22Rv1 (cell line): ENCODE results near the gene OPRD1.

Experiments used
- ZFX ChIP-seq: fragments of 450-650 bp; IDR thresholded peaks from 2 replicates; pipeline ENCODE4 v1.6.1; 2017; ENCODE audit warnings: antibody characterized with exemption, borderline replicate concordance
- TF ChIP-seq, protein P1 (sequence below): fragments of 450-650 bp; IDR thresholded peaks from 2 replicates; pipeline ENCODE4 v1.5.1; 2017; ENCODE audit warnings: mild to moderate bottlenecking

DNA sequence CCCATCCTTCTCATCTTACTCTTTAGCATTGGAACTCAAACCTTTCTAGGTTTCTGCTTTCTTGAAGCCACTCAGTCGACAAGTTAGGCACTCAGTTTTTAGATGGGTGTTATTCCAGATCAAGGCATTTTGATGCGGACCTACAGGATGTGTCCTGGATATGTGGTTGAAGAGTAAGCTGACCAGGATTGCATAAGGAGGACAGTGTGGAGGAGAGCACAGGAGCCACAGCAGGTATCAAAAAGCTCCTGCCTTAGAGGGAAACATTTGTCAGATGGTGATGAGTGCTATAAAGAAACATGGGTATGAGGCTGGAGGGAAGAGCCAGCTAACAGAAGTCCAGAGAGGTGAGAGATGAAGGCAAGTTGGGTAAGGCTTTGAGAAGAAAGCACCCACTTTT is 33.9 kb upstream of the OPRD1 start:
- TF ChIP-seq, protein P1, sequence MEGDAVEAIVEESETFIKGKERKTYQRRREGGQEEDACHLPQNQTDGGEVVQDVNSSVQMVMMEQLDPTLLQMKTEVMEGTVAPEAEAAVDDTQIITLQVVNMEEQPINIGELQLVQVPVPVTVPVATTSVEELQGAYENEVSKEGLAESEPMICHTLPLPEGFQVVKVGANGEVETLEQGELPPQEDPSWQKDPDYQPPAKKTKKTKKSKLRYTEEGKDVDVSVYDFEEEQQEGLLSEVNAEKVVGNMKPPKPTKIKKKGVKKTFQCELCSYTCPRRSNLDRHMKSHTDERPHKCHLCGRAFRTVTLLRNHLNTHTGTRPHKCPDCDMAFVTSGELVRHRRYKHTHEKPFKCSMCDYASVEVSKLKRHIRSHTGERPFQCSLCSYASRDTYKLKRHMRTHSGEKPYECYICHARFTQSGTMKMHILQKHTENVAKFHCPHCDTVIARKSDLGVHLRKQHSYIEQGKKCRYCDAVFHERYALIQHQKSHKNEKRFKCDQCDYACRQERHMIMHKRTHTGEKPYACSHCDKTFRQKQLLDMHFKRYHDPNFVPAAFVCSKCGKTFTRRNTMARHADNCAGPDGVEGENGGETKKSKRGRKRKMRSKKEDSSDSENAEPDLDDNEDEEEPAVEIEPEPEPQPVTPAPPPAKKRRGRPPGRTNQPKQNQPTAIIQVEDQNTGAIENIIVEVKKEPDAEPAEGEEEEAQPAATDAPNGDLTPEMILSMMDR, result no peak
- TF ChIP-seq ZFX, result no peak
